ENCODE measurements around the gene ELAVL2. TPM values are rescaled to one million over a fixed set of nuclear protein-coding genes. Genes with fewer than 3 reads are reported as not detected.

ELAVL2 gene
- total and polyA plus RNA-seq, 2 of the 4 experiments (the other 2 are of a cell fraction): 0.36 TPM; not detected in 1

- no CpG with 5 or more reads among the region's 5 CpGs for WGBS, 2 experiments (ENCODE audit: extremely low coverage in 2 of 2, insufficient read length in 1 of 2)
- Histone ChIP-seq H2AK9ac (replicated peaks; ENCODE audit: low read depth, low read length, poor library complexity) (no peak overlapping the region), H3K4me1 (ENCODE audit: control insufficient read depth, insufficient read depth, low read length) (no peaks in the 10 kb centered on the region), H2AFZ (replicated peaks; ENCODE audit: low read length, poor library complexity) (no peak overlapping the region), H4K20me1 (ENCODE audit: insufficient read depth, low read length) (no peaks in the 10 kb centered on the region), H3K79me1 (ENCODE audit: low read depth in 1 of 2, low read length in 2 of 2) (no peaks in the 10 kb centered on the region), H3K27ac (ENCODE audit: insufficient read depth, low read length) (no peak overlapping the region), H4K91ac (ENCODE audit: insufficient read depth, low read depth, low read length) (no peak overlapping the region), H2BK120ac (ENCODE audit: low read depth, low read length) (no peak overlapping the region), H3K9me3 (ENCODE audit: control insufficient read depth, insufficient read depth, low read length) (peaks cover 8% of the 10 kb centered on the region), H3K4ac (ENCODE audit: low read depth, low read length) (no peak overlapping the region), H3K14ac (replicated peaks; ENCODE audit: low read depth, low read length) (no peak overlapping the region), H2AK5ac (ENCODE audit: low read depth, low read length) (no peak overlapping the region), H3K27me3 (ENCODE audit: control insufficient read depth, insufficient read depth, low read length) (no peaks in the 10 kb centered on the region), H3K4me3 (ENCODE audit: insufficient read depth, low read depth, low read length) (no peak overlapping the region), H3K4me2 (ENCODE audit: low read depth, low read length) (no peak overlapping the region), H3K9me1 (ENCODE audit: insufficient read depth, low read length) (no peaks in the 10 kb centered on the region), H4K8ac (ENCODE audit: low read depth in 2 of 2, low read length in 2 of 2) (no peak overlapping the region), H3K18ac (ENCODE audit: low read depth, low read length) (no peak overlapping the region), H4K5ac (ENCODE audit: low read depth, low read length) (no peak overlapping the region), H3K56ac (ENCODE audit: extremely low read depth, insufficient read depth, low read length) (no peak overlapping the region), H2BK15ac (ENCODE audit: low read depth, low read length) (no peak overlapping the region), H2BK5ac (ENCODE audit: low read depth, low read length, poor library complexity, severe bottlenecking) (no peak overlapping the region), H3K23ac (ENCODE audit: low read depth, low read length) (no peak overlapping the region), H2BK20ac (ENCODE audit: low read depth, low read length) (no peak overlapping the region), H3K36me3 (ENCODE audit: control insufficient read depth, insufficient read depth, low read length) (no peaks in the 10 kb centered on the region), H3K9ac (ENCODE audit: low read depth, low read length) (no peak overlapping the region)
- no peak for DNase-seq
- intact Hi-C loops (cut with micrococcal nuclease): no loop called here
- in situ Hi-C loops (cut with MboI; ENCODE audit: low sequenced_read_pairs): no loop called here
- ChIA-PET POLR2A (ENCODE audit: unreplicated experiment) (no interaction called here), CTCF (no interaction called here)
- dilution Hi-C loops (cut with HindIII; ENCODE audit: low sequenced_read_pairs, unreplicated experiment): no loop called here
- ATAC-seq (ENCODE audit: low read depth): no peak
- no TSS peak for BruUV-seq (replicated peaks)
- peak; percentile 36; the same call in 1 of the 2 replicates for TF ChIP-seq CEBPB (IDR thresholded peaks at IDR 0.05; ENCODE audit: low read depth, low read length)
- no peak for TF ChIP-seq RCOR1 (IDR thresholded peaks at IDR 0.05; ENCODE audit: insufficient replicate concordance, low read length)
- no peak for TF ChIP-seq SMC3 (IDR thresholded peaks at IDR 0.05; ENCODE audit: low read depth, low read length)
These were observed 130.5 kb downstream of the ELAVL2 start for GRCh38 chr9:23695572-23695971.
